K562 (cell line): ENCODE measurements around the gene PEX13. TPM values are rescaled to one million over a fixed set of nuclear protein-coding genes. Genes with fewer than 3 reads are reported as not detected.

Experiments
- CGGBP1 ChIP-seq: fragments of 250-450 bp; sonication (Bioruptor Pico); IDR thresholded peaks from 2 replicates; pipeline ENCODE4 v1.9.0; 2021; ENCODE audit warnings: mild to moderate bottlenecking
- CHD1 ChIP-seq: fragments of 200-600 bp; sonication (generic); IDR thresholded peaks from one replicate; pipeline ENCODE4 v1.6.1; 2012; ENCODE audit warnings: mild to moderate bottlenecking, moderate library complexity, low read length, inconsistent platforms
- EWSR1 ChIP-seq: fragments of 450-650 bp; IDR thresholded peaks from 2 replicates; pipeline ENCODE4 v1.6.1; 2018; ENCODE audit warnings: borderline replicate concordance, mild to moderate bottlenecking, low read depth, moderate library complexity; ENCODE audit not compliant: partially characterized antibody
- FOSL1 ChIP-seq: fragments of 200-800 bp; sonication (Bioruptor generic); conservative IDR thresholded peaks from 2 replicates; pipeline ENCODE4 v1.6.1; 2016; ENCODE audit warnings: missing genetic modification characterization, missing compliant biosample characterization
- KLF10 ChIP-seq: fragments of 250-450 bp; sonication (Bioruptor Pico); IDR thresholded peaks from 2 replicates; pipeline ENCODE4 v1.6.1; 2021; ENCODE audit warnings: matching md5 sums
- NR2F6 ChIP-seq: fragments of 450-650 bp; formaldehyde crosslinking; IDR thresholded peaks from 2 replicates; pipeline ENCODE4 v1.4.0; 2020; ENCODE audit warnings: mild to moderate bottlenecking
- RB1 ChIP-seq: fragments of 450-650 bp; IDR thresholded peaks from 2 replicates; pipeline ENCODE4 v1.6.1; 2017; ENCODE audit warnings: low read depth, mild to moderate bottlenecking
- SIN3B ChIP-seq: fragments of 450-650 bp; IDR thresholded peaks from 2 replicates; pipeline ENCODE4 v1.6.1; 2017; ENCODE audit warnings: low read depth, mild to moderate bottlenecking, moderate library complexity
- SMARCC2 ChIP-seq: fragments of 450-650 bp; IDR thresholded peaks from 2 replicates; pipeline ENCODE4 v1.6.1; 2017; ENCODE audit warnings: antibody characterized with exemption, moderate library complexity, mild to moderate bottlenecking, low read depth
- SRSF1 ChIP-seq: fragments of 200-400 bp; formaldehyde crosslinking; IDR thresholded peaks from 2 replicates; pipeline ENCODE4 v1.6.1; 2017; ENCODE audit warnings: mild to moderate bottlenecking, low read depth, low read length, moderate library complexity
- TSHZ1 ChIP-seq: fragments of 250-450 bp; sonication (Bioruptor Pico); IDR thresholded peaks from 2 replicates; pipeline ENCODE4 v1.4.0; 2020; ENCODE audit warnings: mild to moderate bottlenecking, moderate library complexity
- ZFX ChIP-seq: sonication (generic); formaldehyde crosslinking; IDR thresholded peaks from 2 replicates; pipeline ENCODE4 v1.8.0; 2022; ENCODE audit warnings: mild to moderate bottlenecking, missing genetic modification reagents, moderate library complexity
- ZNF212 ChIP-seq: fragments of 450-650 bp; formaldehyde crosslinking; IDR thresholded peaks from 2 replicates; pipeline ENCODE4 v1.4.0; 2020; ENCODE audit warnings: mild to moderate bottlenecking
- ZNF217 ChIP-seq: sonication (generic); formaldehyde crosslinking; IDR thresholded peaks from 2 replicates; pipeline ENCODE4 v1.8.0; 2022; ENCODE audit warnings: mild to moderate bottlenecking, missing genetic modification reagents
- ZNF311 ChIP-seq: fragments of 250-450 bp; sonication (Bioruptor Pico); IDR thresholded peaks from 2 replicates; pipeline ENCODE4 v1.4.0; 2020; ENCODE audit warnings: mild to moderate bottlenecking, moderate library complexity
- ZNF609 ChIP-seq: sonication (generic); formaldehyde crosslinking; IDR thresholded peaks from 2 replicates; pipeline ENCODE4 v1.8.1; 2023; ENCODE audit warnings: missing genetic modification reagents, mild to moderate bottlenecking, borderline replicate concordance
- ZSCAN29 ChIP-seq: fragments of 450-650 bp; IDR thresholded peaks from 2 replicates; pipeline ENCODE4 v1.6.1; 2017
- polyA plus RNA-seq, 8 experiments: library from polyadenylated mRNA; depleted of rRNA in 4 of 8; stranded (reverse) in 5 of 8; unstranded in 3 of 8; fragments of >200 nt; fragmentation: Nextera tagmentation in 2 of 8; fragmentation: Illumina TruSeq in 1 of 8; extraction: Ambion mirVana in 2 of 8; extraction: Trizol in 1 of 8; gene quantifications; 2 replicates each; pipeline versions ENCODE4 v1.2.1 to v1.2.3, GENCODE V29; 2011 to 2014; ENCODE audit warnings: inconsistent platforms in 1 of 8, missing spikeins in 1 of 8
- total RNA-seq, 7 experiments: library from RNA; depleted of rRNA in 6 of 7; stranded (reverse); fragments of >200 nt in 6 of 7; fragmentation: Illumina TruSeq in 2 of 7; extraction: Trizol in 2 of 7; gene quantifications; 2 replicates each; pipeline versions ENCODE4 v1.2.1 to v1.2.3, GENCODE V29; 2011 to 2021; ENCODE audit warnings: low replicate concordance in 1 of 7
- TF ChIP-seq, protein P1 (sequence below): fragments of 200-800 bp; sonication (Bioruptor generic); IDR thresholded peaks from 2 replicates; pipeline ENCODE4 v1.6.1; 2017; ENCODE audit warnings: missing genetic modification characterization, missing compliant biosample characterization
- TF ChIP-seq, protein P2 (sequence below): fragments of 250-450 bp; sonication (Bioruptor Pico); IDR thresholded peaks from 2 replicates; pipeline ENCODE4 v1.8.0; 2021; ENCODE audit warnings: moderate library complexity, mild to moderate bottlenecking, inconsistent platforms

PEX13 gene
- total and polyA plus RNA-seq, 9 of the 15 experiments (the other 6 are each of a cell fraction or from before 2014, with no cell fraction given) = 4.0 to 30.4 (median 18.8) TPM

GRCh38 chr2:61017003-61017555, 441 bp upstream of the PEX13 start (continued):
- TF ChIP-seq ZNF217 (CRISPR knock-in tag) = no peak
- TF ChIP-seq, protein P1, sequence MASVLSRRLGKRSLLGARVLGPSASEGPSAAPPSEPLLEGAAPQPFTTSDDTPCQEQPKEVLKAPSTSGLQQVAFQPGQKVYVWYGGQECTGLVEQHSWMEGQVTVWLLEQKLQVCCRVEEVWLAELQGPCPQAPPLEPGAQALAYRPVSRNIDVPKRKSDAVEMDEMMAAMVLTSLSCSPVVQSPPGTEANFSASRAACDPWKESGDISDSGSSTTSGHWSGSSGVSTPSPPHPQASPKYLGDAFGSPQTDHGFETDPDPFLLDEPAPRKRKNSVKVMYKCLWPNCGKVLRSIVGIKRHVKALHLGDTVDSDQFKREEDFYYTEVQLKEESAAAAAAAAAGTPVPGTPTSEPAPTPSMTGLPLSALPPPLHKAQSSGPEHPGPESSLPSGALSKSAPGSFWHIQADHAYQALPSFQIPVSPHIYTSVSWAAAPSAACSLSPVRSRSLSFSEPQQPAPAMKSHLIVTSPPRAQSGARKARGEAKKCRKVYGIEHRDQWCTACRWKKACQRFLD = peak; percentile 82
- TF ChIP-seq ZNF311 (CRISPR knock-in tag) = no peak
- no peak for TF ChIP-seq TSHZ1 (CRISPR knock-in tag)
- no peak for TF ChIP-seq NR2F6 (CRISPR knock-in tag)
- TF ChIP-seq FOSL1 (tag) = no peak
- TF ChIP-seq ZNF212 (CRISPR knock-in tag) = no peak
- TF ChIP-seq CGGBP1 (CRISPR knock-in tag) = no peak; the same call in 1 of the 2 replicates
- TF ChIP-seq ZNF609 = no peak
- no peak for TF ChIP-seq KLF10 (CRISPR knock-in tag)
- no peak for TF ChIP-seq ZSCAN29
- TF ChIP-seq SRSF1 = no peak
- TF ChIP-seq RB1 = peak; percentile 62
- no peak for TF ChIP-seq SMARCC2
- TF ChIP-seq, protein P2, sequence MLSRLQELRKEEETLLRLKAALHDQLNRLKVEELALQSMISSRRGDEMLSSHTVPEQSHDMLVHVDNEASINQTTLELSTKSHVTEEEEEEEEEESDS (CRISPR knock-in tag) = no peak
- TF ChIP-seq ZFX (CRISPR knock-in tag) = no peak
- TF ChIP-seq SIN3B = peak; percentile 96
- TF ChIP-seq CHD1 = no peak
- TF ChIP-seq EWSR1 = no peak
